Caco-2 (cell line): ENCODE results near the gene BBX. TPM values are rescaled to one million over a fixed set of nuclear protein-coding genes. Genes with fewer than 3 reads are reported as not detected.

Experiments used
- BruUV-seq: library from RNA; stranded (reverse); fragments of 400-500 nt; replicated peaks from 2 replicates; lab custom pipeline; 2021; lab: Mats Ljungman, UMichigan
- CTCF ChIA-PET: fragments of 300-600 bp; sonication (Branson Sonifier 250); formaldehyde crosslinking; loops from one replicate; lab custom pipeline; 2022; ENCODE audit warnings: antibody characterized with exemption; lab: Charles Lee
- POLR2A ChIA-PET: fragments of 300-600 bp; sonication (Branson Sonifier 250); formaldehyde crosslinking; loops from one replicate; lab custom pipeline; 2022; ENCODE audit warnings: antibody characterized with exemption; lab: Charles Lee
- DNase-seq, 2 experiments: peaks; one replicate each; pipeline versions ENCODE4 v3.0.0 to v3.0.0-alpha.2; 2020 to 2022
- H3K27me3 ChIP-seq: replicated peaks from 2 replicates; pipeline ENCODE4 v1.6.0; 2011; ENCODE audit warnings: low read length; ENCODE audit not compliant: control insufficient read depth, insufficient read depth
- H3K36me3 ChIP-seq: 2 replicates; pipeline ENCODE4 v1.5.1; 2011; ENCODE audit warnings: low read length; ENCODE audit not compliant: control insufficient read depth, insufficient read depth
- H3K4me1 ChIP-seq: fragments of 250-450 bp; sonication (Bioruptor Pico); 2 replicates; pipeline ENCODE4 v1.5.1; 2020; ENCODE audit warnings: mild to moderate bottlenecking
- H3K4me3 ChIP-seq: 2 replicates; pipeline ENCODE4 v1.5.1; 2011; ENCODE audit warnings: low read depth, mild to moderate bottlenecking, control low read depth, low read length
- H3K9me3 ChIP-seq: fragments of 250-450 bp; sonication (Bioruptor Pico); 2 replicates; pipeline ENCODE4 v1.5.1; 2020; ENCODE audit warnings: mild to moderate bottlenecking, moderate library complexity
- H3K27ac Mint-ChIP-seq: one replicate; pipeline ENCODE4 v1.8.0; 2022; ENCODE audit warnings: mixed read lengths; ENCODE audit not compliant: unreplicated experiment
- H3K27me3 Mint-ChIP-seq: one replicate; pipeline ENCODE4 v1.8.0; 2022; ENCODE audit warnings: mixed read lengths; ENCODE audit not compliant: insufficient read depth, unreplicated experiment
- H3K36me3 Mint-ChIP-seq: one replicate; pipeline ENCODE4 v1.8.0; 2022; ENCODE audit warnings: mild to moderate bottlenecking, mixed read lengths; ENCODE audit not compliant: insufficient read depth, unreplicated experiment
- H3K4me1 Mint-ChIP-seq: one replicate; pipeline ENCODE4 v1.8.0; 2022; ENCODE audit warnings: low read depth, mixed read lengths; ENCODE audit not compliant: unreplicated experiment
- H3K4me3 Mint-ChIP-seq: one replicate; pipeline ENCODE4 v1.8.0; 2022; ENCODE audit warnings: mild to moderate bottlenecking, moderate library complexity, mixed read lengths; ENCODE audit not compliant: unreplicated experiment
- H3K9me3 Mint-ChIP-seq: one replicate; pipeline ENCODE4 v1.8.0; 2022; ENCODE audit warnings: mixed read lengths; ENCODE audit not compliant: unreplicated experiment
- CTCF ChIP-seq, 2 experiments: fragments of 200-600 bp in 1 of 2; IDR thresholded peaks; 1 replicate in 1 of 2; 2 replicates in 1 of 2; pipeline versions ENCODE4 v1.5.1 to v1.8.0; 2011 to 2022; ENCODE audit warnings: antibody characterized with exemption in 1 of 2, control low read depth in 1 of 2, inconsistent platforms in 1 of 2, low read depth in 1 of 2, low read length in 1 of 2, mild to moderate bottlenecking in 1 of 2, moderate library complexity in 1 of 2; ENCODE audit not compliant: insufficient read depth in 1 of 2, severe bottlenecking in 1 of 2, unreplicated experiment in 1 of 2
- intact Hi-C: fragments of 100-400 bp; cut with micrococcal nuclease; formaldehyde crosslinking; loops from one replicate; pipeline ENCODE4 v1.10.0; 2022; ENCODE audit not compliant: unreplicated experiment
- total RNA-seq: library from RNA; stranded (reverse); gene quantifications from 2 replicates; pipeline ENCODE4 v1.2.3, GENCODE V29; 2022

BBX gene
- total RNA-seq, 1 experiment from 2014 or later, result 2.6 TPM

GRCh38 chr3:107611775-107612469 lies 89.2 kb downstream of the BBX start:
- H3K36me3 Mint-ChIP-seq, result no peaks in the 10 kb centered on the region
- no peaks in the 10 kb centered on the region for H3K9me3 Mint-ChIP-seq

GRCh38 chr3:107612664-107613084 lies 89.9 kb downstream of the BBX start:
- no TSS peak for BruUV-seq

More at GRCh38 chr3:107611775-107612469, 89.2 kb downstream of the BBX start:
- no peak overlapping the region for H3K4me3 Mint-ChIP-seq
- intact Hi-C loops, result no loop called here
- Histone ChIP-seq H3K4me1 (no peaks in the 10 kb centered on the region), H3K27me3 (no peaks in the 10 kb centered on the region), H3K36me3 (no peaks in the 10 kb centered on the region), H3K9me3 (no peaks in the 10 kb centered on the region), H3K4me3 (no peak overlapping the region)
- H3K4me1 Mint-ChIP-seq, result no peaks in the 10 kb centered on the region
- ChIA-PET POLR2A (no interaction called here), CTCF (no interaction called here)
- BruUV-seq, result no TSS peak
- no peak for DNase-seq
- H3K27me3 Mint-ChIP-seq, result peaks cover 11% of the 10 kb centered on the region
- no peak overlapping the region for H3K27ac Mint-ChIP-seq
- TF ChIP-seq CTCF (IDR thresholded peaks at IDR 0.05; ENCODE audit: insufficient read depth in 1 of 2, low read depth in 1 of 2, low read length in 1 of 2, severe bottlenecking in 1 of 2, unreplicated experiment in 1 of 2), result no peak

GRCh38 chr3:107619549-107619948 lies 96.8 kb downstream of the BBX start:
- H3K27me3 ChIP-seq, result no peaks in the 10 kb centered on the region
- no peaks in the 10 kb centered on the region for H3K9me3 ChIP-seq
- Mint-ChIP-seq H3K4me1 (no peaks in the 10 kb centered on the region), H3K4me3 (no peak overlapping the region), H3K9me3 (no peaks in the 10 kb centered on the region), H3K27me3 (peaks cover 14% of the 10 kb centered on the region), H3K27ac (no peak overlapping the region), H3K36me3 (no peaks in the 10 kb centered on the region)
- BruUV-seq, result no TSS peak
- ChIA-PET POLR2A (no interaction called here), CTCF (no interaction called here)
- H3K4me3 ChIP-seq, result no peak overlapping the region
- no peak for TF ChIP-seq CTCF (IDR thresholded peaks at IDR 0.05; ENCODE audit: insufficient read depth in 1 of 2, low read depth in 1 of 2, low read length in 1 of 2, severe bottlenecking in 1 of 2, unreplicated experiment in 1 of 2)
- intact Hi-C loops, result no loop called here
- no peak for DNase-seq
- no peaks in the 10 kb centered on the region for H3K36me3 ChIP-seq
- H3K4me1 ChIP-seq, result no peaks in the 10 kb centered on the region

More at GRCh38 chr3:107612664-107613084, 89.9 kb downstream of the BBX start:
- Mint-ChIP-seq H3K36me3 (no peaks in the 10 kb centered on the region), H3K9me3 (no peaks in the 10 kb centered on the region), H3K27me3 (peaks cover 10% of the 10 kb centered on the region), H3K4me1 (no peaks in the 10 kb centered on the region), H3K4me3 (no peak overlapping the region), H3K27ac (no peak overlapping the region)
- TF ChIP-seq CTCF (IDR thresholded peaks at IDR 0.05; ENCODE audit: insufficient read depth in 1 of 2, low read depth in 1 of 2, low read length in 1 of 2, severe bottlenecking in 1 of 2, unreplicated experiment in 1 of 2), result no peak
- no peaks in the 10 kb centered on the region for H3K9me3 ChIP-seq
- ChIA-PET CTCF (no interaction called here), POLR2A (no interaction called here)
- H3K36me3 ChIP-seq, result no peaks in the 10 kb centered on the region
- no peaks in the 10 kb centered on the region for H3K4me1 ChIP-seq
- no peak overlapping the region for H3K4me3 ChIP-seq
- no peak for DNase-seq
- no peaks in the 10 kb centered on the region for H3K27me3 ChIP-seq
- intact Hi-C loops, result no loop called here
